GM21447 (cell line): ENCODE measurements around the gene ARFGAP1.

Experiments used
- ATAC-seq: cut with Tn5 transposase; IDR thresholded peaks from one replicate; pipeline ENCODE4 v1.9.1; 2021; ENCODE audit not compliant: unreplicated experiment

The ARFGAP1 gene

DNA sequence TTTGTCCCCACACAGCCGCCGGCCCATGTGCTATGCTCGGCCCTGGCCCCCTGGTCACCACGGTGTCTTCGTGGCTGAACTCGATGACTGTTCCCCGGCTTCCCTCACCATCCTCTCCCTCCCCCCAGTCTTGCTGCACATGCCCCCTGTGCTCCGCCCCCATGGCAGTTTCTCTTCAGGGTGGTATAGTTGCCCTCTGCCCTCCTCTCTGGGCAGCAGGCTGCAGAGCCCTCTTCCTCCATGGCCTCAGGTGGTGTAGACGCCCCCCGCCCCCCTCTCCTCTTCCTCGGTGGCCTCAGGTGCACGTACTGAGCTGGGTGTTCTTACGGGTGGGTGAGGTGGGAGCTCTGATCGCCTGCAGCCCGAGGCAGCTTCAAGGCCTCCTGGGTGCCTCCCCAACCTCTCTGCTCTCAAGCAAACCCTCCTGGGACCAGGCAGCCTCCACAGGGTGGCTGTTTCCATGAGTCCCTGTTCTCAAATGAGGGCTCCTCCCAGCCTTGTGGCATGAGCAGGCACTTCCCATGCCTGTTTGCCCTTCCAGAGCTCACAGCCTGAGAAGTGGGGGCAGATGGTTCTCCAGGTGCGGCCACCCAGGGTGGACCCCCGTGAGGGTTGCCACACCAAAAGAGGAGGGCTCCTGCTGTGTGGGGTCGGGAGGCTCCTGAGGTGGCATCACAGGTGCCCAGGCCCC, 45.1 kb downstream of the ARFGAP1 start:
- ATAC-seq, result no peak

DNA sequence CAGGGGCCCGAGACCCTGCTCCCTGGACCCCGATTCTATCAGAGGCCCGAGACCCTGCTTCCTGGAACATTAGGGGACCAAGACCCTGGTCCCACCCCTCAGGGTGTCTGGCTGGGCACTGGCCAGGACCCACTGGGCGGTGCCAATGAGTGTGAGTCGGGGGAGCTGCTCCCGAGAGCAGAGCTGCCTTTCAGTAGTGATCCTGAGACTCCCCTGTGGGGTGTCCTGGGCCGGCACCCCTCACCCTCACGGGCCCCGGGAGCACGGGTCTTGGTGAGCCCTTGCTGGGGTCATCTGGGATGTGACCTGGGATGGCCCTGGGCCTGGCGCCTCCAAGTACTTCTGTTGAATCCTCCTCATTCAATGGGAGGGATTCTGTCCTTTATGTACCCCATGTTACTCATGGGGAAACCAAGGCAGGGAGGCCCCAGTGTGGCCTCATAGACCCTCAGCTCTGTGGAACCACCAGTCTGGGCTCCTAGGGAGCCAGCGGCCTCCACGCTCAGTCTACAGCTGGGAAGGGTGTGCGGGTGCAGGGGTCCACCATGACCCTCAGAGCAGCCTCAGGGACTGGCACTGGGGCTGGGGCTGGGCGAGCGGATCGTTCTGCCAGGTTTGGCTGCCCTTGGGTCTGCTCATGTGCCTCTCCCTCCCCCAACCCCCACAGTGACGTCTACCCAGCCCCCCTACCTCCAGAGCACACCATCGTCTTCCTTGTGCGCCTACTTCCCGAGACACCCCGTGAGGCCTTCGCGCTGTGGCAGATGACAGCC, 46.0 kb downstream of the ARFGAP1 start:
- ATAC-seq, result no peak

DNA sequence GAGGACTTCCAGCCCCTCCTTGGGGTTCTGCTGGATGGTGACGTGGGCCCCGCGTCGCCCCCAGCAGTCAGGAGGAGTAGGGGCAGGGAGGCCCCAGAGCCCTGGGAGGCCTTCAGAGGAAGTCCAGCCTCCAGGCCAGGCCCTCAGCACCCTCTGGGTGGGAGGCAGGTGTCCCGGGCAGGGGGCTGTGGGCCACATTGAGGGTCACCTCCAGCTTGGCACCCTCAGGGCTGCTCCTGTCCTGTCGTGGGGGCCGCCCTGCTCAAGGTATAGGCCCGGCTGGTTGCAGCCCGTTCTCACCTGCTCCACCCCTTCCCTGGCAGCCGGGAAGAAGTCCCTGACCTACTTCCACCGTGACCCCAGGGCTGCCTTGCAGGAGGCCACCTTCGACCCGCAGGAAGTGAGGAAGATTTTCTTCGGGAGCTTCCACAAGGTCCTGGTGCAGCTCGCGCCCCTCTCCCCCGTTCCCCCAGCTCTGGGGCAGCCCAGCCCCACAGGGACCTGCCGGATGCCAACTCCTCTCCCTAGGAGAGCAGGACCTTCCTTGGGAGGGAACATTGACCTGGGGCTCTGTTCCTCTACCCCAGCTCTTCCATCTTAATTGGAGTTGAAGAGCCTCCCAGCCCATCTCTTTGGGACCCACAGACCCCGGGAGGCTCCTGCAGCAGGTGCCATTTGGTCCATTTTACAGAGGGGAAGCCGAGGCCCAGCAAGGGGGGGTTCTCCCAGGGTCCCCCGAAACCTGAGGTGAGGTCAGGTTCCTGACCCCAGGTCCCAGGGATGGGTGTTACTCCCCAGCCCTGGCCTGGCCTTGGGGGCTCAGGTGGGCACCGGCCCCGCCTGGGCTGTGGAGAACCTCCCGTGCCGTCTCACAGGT, 46.8 kb downstream of the ARFGAP1 start:
- no peak for ATAC-seq

DNA sequence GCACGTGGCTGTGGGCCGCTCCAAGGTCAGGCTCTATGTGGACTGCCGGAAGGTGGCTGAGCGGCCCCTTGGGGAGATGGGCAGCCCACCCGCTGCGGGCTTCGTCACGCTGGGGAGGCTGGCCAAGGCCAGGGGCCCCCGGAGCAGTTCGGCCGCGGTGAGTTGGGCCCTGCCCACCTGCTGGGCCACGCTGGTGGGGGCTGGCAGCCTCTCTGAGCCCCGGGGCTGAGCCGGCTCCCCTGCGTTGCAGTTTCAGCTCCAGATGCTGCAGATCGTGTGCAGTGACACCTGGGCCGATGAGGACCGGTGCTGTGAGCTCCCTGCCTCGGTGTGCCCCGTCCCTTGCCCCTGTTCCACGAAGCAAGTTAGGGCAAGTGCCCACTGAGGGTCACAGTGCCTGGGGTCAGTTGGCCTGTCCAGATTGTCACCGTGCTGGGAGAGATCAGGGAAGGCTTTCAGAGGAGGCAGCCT, 47.5 kb downstream of the ARFGAP1 start:
- no peak for ATAC-seq

DNA sequence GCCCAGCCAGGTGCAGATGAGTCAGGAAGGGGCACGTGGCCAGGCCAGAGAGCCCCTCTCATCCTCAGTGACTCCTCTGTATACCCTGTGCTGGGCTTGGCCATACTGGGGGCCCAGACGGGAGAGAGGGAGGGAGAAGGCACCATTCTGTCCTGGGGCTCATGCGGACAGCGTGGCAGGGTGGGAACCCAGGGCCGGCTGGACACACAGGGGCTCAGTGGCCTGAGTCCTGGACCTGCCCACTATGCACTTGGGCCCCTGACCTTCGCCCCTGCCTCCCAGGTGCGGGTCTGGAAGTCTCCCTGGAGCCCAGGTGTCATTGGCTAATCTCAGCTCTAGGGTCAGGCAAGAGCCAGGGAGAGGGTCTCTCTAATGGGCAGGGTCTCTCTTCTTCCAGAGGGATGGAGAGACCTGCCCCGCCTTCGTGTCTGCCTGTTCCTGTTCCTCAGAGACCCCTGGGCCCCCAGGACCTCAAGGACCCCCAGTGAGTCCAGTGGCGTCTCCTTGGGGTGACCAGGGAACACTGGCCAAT, 48.1 kb downstream of the ARFGAP1 start:
- no peak for ATAC-seq

DNA sequence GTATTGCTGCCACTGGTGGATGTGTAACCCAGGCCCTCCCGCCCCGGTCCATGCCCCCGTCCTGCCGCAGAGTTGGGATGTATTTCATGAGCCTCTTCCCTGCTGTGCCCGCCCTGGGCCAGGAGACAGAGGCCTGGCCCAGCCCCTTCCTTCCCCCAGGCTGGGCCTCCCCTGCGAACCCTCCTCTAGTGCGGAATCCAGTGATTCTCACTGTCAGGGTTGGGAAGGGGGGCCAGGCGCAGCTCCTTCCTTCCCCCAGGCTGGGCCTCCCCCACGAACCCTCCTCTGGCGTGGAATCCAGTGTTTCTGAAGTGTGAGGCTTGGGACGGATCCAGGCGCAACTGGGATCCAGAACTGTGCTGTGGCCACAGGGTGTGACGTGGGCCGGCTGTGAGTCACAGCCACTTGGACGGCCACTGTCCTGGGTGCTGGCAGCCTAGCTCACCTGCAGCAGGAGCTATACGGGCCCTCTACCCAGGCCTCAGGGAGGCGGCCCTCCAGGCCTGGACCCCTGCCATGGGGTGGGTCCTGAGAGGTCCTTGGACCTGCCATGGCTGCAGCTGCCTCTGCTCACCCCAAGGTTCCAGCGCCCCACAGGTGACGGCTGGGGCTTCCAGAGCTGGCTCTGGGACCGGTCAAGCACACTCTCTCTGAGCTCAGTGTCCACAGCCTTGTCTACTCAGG, 48.7 kb downstream of the ARFGAP1 start:
- no peak for ATAC-seq

DNA sequence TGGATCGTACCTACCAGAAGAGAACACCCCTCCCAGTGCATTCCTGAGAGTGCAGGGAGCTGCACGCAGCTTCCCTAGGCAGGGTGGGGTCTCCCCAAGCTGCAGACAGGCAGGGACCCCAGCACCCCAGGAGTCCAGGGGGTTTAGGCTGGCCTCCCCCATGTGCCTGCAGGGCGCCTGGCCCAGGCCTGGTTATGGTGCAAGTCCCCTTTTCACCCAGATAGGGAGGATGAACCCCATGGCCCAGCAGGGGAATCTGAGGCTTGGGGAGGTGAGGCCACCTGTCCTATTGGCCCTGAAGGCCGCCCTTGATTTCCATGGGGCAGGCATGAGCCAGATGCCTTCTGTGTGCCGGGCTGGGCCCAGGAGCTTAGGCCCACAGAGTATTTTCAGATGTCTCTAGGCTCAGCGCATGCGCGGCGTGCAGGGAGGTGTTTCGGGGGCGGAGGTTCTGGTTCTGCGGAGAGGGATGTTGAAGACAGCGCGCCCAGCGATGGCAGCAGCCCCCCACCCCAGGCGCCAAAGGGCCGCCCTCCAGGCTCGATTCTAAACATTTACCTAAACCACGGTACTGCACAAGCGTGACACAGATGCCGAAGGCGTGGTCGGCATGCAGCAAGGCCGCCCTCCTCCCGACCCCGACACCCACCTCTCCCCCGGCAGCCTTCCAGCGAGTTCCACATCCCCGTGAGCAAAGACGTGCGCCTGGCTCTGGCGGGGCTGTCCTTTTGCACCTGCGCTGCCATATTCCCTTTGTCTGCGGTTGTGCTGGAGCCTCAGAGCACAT, 49.7 kb downstream of the ARFGAP1 start:
- no peak for ATAC-seq

DNA sequence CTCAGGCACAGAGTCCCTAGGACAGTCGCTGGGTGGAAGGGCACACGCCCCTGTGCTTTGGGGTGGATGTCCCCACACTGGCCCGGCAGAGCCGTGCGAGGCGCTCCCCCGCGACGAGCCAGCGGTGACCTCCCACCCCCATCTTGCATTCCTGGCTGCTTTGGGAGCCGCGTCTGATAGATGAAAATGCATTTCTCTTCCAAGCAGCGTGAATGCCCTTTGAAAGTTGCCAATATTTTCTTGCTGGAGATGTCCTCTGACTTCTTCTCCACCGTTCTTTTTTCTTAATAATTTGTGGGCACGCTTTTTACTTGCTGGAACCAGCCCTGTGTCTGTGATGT, 50.3 kb downstream of the ARFGAP1 start:
- ATAC-seq, result no peak

DNA sequence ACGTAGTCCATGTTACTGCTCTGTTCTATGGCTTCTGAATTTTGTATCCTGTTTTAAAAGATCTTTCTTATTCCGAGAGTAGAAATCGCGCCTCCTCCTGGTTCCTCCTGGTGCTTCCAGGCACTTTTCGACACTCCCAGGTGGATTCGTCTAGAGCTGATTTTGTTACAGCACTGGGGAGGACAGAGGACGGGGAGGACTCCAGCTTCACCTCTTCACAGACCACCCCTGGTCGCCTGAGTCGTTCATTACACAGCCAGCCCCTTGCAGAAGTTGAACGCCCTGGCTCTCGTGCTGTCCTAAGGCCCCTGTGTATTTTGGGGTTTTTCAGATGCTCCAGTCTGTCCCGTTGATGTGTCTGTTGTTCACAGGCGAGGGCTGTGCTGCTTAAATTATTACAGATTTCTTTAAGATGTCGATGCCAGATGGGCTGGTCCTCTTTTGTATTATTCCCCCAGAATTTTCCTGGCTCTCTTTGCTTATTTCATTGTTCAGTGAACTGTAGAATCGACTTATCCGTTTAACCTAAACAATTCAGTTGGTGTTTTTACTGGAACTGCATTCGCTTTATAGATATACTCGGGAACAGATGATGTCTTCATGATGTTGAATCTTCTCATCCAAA, 50.9 kb downstream of the ARFGAP1 start:
- no peak for ATAC-seq

DNA sequence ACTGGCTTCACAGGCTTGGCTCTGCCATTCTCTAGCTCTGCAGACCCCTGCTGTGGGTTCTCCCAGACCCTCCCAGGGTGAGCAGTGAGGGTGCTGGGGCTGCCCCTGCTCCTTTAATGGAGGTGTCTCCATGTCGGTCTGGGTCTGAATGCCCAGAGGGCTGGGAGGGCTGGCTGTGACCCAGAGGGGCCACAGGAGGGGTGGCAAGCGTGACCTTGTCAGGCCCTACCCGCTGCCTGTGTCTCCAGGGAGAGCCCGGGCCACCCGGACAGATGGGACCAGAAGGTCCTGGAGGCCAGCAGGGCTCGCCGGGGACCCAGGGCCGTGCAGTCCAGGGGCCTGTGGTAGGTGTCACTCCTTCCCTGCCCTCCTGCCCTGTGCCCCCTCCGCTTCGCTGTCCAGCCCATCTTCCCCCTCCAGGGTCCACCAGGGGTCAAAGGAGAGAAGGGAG, 52.4 kb downstream of the ARFGAP1 start:
- ATAC-seq, result no peak

DNA sequence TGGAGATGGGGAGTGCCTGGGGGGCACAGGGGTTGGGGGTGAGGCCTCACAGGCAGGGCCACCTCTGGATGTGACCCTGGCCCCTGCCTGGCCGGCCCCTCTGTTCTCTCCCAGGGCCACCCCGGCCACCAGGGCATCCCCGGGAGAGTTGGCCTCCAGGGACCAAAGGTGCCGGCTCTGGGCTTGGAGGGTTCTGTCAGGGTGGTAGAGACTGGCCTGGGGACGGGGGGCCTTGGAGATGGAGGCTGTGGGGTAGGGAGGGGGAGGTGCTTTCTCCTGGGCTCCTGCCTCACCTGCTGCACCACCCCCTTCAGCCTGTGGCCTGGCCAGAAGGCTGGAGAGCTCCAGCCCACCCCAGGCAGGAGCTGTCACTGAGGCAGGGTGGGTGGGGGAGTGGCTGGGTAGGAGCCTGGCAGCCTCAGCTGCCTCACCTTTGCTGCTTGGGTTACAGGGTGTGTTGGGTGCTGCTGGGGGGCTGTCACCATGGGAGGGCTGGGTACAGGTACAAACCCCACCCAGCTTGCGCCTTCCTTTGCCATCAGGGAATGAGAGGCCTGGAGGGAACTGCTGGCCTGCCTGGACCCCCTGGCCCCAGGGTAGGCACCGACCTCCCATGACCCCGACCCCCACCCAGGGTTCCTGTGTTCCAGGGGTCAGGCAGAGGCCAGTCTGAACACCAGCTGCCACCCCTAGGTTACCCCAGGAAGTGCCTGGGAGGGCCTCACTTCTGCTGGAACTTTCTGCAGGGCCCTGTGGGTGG, 53.1 kb downstream of the ARFGAP1 start:
- ATAC-seq, result no peak

DNA sequence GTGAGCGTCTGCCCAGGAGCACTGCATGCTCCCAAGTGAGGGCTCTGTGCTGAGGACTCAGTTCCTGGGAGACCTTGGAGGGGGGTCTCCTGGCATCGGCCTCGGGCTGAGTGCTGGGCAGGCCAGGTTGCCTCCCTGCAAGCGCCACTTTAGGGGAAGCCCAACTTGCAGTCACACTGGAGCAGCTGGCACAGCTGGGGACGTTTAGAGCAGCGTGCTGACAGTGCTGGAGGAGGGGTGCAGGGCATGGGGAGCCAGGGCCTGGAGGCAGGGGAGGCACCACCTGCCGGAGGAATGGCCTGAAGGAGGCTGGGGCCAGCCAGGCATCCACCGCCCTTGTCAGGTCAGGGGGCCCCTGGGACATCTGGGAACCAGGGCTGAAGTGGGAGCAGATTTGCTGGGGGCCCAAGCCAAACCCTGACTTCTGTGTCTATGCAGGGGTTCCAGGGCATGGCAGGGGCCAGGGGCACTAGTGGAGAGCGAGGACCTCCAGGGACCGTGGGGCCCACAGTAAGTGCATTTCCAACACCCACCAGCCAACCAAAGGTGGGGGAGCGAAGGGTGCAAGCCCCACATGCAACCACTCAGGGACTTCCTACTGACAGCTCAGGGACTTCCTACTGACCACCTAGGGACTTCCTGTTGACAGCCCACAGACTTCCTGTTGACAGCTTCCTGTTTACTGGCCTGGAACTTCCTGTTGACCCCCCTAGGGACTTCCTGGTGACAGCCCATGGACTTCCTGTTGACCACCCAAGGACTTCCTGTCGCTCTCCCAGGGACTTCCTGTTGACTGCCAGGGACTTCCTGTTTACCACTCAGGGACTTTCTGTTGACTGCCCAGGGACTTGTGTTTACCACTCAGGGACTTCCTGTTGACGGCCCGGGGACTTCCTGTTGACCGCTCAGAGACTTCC, 54.0 kb downstream of the ARFGAP1 start:
- ATAC-seq, result no peak

DNA sequence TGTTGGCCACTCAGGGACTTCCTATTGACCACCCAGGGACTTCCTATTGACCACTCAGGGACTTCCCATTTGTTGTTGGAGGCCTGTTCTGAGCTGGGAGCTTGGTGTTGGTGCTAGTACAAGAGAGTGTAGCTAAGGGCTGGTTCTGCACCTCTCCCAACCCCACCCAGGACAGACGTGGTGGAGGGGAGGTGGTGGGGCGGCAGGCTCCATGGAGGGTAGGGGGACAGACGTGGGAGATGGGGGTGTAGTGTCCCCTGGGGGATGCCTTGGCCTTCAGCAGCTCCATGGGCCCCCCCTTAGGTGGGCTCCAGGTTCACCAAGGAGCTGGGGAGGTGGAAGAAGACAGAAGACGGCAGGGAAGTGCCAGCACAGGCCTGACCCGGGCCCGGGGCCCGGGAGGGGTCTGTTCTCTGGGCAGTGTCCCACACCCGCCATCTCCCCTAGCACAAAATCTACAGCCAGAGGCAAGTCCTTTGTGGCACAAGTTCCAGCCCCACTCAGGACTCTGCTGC, 54.7 kb downstream of the ARFGAP1 start:
- ATAC-seq, result no peak

DNA sequence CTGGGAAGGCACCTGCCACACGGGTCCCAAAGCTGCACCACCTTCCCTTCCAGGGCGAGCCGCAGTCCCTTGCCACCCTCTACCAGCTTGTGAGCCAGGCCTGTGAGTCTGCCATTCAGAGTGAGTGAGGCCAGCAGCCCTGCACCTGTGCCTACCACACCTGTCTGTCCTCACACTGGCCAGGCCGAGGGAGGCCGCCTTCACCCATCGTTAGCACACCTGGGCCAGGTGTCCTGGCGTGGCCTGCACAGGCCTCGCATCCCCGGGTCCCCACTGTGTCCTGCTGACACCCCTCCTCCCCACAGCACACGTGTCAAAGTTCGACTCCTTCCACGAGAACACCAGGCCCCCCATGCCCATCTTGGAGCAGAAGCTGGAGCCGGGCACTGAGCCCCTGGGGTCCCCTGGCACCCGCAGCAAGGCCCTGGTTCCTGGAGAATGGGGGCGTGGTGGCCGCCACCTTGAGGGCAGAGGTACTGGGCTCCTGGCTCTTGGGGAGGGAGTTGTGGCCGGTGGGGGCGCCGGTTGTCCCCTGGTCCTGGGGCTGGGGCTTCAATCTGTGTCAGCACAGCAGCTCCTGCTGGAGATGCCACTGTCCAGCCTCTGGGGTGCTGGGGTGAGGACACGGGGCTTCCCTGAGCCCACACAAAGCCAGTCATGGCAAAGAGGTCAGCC, 55.5 kb downstream of the ARFGAP1 start:
- ATAC-seq, result no peak

DNA sequence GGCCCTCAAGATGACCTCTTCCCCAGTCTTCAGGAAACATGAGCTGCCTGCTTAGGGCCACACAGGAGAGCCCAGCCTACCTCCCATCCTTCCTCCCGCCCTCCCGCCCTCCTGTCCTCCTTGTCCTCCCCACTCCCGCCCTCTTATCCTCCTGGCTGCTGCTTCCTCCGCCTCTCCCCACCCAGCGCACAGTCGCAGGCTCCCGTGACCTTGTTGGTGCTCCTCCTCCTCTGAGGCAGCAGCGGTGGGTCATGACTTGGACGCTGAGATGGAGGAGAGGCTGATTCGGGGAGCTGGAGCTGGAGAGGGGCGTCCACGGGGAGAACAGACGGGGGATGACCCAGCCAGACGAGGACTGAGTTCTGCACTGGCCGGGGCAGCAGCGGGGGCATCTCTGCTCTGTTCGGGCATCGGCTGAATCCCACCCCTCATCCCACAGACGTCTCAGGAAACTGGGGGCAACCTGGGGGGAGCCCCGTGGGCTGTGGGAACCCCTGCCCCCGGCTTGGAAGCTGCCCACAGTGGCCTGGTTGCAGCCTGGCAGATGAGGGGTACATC, 56.2 kb downstream of the ARFGAP1 start:
- ATAC-seq, result no peak

DNA sequence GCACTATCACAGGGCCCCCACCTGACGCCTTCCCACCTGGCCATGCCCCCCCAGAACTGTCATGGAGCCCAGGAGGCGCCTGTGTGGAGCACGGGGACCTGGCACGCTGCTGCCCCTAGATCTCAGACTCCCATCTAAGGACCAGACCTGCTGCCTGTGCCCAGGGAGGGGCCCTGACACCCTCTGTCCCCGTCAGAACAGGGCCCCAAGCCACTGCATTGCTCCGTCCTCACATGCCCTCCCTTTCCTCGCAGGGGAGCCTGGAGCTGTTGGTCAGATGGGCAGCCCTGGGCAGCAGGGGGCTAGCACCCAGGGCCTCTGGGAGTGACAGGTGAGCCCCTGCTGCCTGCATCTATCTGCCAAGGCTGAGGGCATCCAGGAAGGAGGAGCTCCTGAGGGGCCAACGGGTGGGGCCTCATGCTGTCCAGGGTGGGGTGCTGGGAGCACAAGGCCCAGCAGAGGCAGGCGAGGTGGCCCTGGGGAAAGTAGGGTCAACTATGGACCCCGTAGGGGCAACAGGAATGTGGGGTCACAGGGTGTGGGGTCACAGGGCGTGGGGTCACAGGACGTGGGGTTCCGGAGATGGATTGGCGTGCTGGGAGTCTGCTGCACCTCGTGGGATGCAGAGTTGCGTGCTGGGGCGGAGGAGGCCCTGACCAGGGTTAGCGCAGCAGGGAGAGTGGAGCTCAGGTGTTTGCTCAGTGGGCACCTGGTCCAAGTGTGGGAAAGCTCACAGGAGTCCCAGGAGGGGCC, 56.9 kb downstream of the ARFGAP1 start:
- no peak for ATAC-seq
